NCI-H187 (cell line): ENCODE results near the gene TUBD1.

Source experiments
- DNase-seq, 2 experiments: peaks; one replicate each; lab custom pipeline; 2025; lab: John Stamatoyannopoulos, UW

TUBD1 gene

DNA sequence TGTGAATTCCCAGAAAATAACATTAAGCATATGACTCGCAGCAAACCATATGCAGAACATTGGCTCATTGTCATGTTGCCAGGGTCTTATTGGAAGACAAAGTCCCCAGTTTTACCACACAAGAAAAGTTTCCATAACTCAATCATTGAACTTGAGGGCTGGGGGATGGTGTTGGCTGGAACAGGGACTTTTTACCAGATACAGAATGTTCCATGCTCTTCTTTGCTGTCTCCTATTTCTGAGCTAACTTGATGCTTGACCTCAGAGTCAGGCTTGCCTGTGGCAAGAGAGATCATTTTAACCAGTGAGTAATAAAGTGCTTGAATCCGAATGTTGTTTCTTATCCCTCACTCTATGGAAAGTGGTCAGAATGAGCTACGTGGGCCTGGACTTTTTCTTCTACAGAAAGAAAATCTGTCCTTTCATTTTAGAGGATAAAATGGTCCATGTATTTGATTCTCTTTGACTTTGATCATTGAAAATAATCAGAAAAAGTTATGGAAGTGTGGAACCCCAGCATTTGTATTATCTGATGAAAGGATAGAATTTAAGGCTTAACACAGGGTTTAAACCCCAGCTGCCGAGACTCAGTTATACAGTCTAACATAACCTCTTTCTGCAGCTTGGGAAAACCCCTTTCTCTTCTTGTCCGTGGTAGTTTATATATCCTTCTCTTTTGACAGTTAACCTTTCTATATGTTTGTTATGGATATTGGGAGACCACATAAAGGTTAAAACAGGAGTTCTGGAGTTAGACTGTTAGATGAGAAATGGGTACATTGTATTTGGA, 67.0 kb downstream of the TUBD1 start:
- no peak for DNase-seq

DNA sequence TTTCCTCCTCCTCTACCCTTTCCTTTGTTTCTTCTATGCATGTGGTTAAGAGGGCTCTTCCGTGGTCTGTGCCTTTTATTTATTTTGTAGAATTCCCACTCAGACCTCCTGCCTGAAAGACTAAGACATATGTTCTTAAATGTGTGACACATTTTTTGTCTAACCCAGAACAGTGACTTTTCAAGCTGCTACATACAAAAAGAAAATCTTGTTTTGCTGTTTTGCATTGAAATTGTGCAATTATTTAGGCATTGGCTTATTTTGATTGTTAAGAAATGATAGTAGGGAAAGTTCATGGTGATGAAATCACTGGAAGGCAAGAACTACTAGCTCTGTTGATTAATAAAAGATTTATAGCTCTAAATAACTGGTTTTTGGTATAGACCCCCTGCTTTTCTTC, 76.8 kb downstream of the TUBD1 start:
- DNase-seq, result no peak

DNA sequence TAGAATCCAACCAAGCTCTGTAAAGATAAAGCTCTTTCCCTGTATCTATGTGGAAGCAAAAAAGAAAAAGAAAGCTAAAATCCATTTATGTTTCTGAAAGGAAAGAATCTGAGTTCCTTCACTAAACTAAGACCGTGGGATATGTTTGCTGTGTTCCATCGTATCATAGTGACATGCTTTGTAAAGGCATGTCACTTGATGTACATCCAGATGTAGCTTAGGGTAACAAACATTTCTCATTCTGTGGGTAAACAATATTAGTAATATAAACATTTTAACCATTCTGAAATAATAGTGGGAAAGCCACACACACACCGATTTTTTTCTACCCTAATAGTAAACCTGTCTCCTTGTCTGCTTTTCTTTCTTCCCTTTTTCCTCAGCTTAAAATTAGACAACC, 78.1 kb downstream of the TUBD1 start:
- no peak for DNase-seq

DNA sequence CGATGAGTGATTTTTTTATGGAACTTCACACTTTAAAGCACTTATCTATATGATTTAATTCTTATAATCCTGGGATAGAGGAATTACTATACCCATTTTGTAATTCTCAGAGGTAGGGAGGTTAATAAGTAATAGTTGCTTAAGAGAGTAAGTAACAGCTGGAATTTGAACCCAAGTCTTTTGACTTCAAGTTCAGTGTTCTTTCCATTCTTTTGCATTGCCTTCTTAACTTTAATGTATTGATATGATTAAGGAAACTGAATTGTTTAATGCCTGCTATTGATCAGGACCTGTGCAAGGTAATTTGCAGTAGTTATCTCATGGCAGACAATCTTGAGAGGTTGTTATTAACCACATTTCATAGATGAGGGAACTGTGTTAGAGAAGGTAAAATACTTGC, 78.5 kb downstream of the TUBD1 start:
- no peak for DNase-seq

- no peak for DNase-seq
Observed at GRCh38 chr17:59812139-59812538, 80.6 kb downstream of the TUBD1 start.

DNA sequence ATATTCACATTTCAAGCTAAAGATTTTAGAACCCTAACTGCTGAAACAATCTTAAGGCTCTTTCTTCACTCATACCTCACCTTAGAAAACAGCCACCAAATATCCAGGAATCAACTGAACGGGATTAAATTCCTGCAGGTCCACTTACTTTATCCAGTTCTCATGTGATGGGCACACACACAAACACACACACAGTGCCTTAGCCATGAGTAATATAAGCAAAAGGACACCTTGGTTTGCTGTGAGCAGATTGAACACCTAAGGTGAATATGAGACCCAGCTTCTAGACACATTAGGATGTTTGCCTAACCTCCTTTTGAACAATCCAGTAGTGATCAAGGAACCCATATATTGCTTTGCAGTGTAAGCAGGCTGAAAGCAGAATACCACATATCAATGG, 81.5 kb downstream of the TUBD1 start:
- no peak for DNase-seq

DNA sequence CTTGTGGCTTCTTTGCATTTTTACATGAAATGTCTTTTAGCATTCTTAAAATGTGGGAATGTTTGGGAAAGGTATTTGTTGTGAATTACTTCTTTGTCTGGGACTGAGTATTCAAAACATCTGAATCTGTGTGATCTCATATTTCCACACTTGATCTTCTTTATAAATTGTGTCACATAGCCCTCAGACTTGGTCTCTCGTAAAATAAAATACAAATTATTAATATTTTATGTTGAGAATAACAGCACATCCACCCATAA, 81.9 kb downstream of the TUBD1 start:
- no peak for DNase-seq
